HG03558 (cell line): ENCODE measurements around the gene KCNIP1.
"Not testable (repeated sequence)": the region's sequence is repeated elsewhere in the genome, so short reads cannot be mapped to it uniquely, and the experiment has no call there.

Source experiments
- ATAC-seq: cut with Tn5 transposase; IDR thresholded peaks from one replicate; pipeline ENCODE4 v1.9.1; 2021; ENCODE audit warnings: moderate number of reproducible peaks; ENCODE audit not compliant: unreplicated experiment; ENCODE audit errors: extremely low read depth

The KCNIP1 gene

GRCh38 chr5:170757669-170758068 is 253.8 kb downstream of the KCNIP1 start:
- ATAC-seq, result no peak

DNA sequence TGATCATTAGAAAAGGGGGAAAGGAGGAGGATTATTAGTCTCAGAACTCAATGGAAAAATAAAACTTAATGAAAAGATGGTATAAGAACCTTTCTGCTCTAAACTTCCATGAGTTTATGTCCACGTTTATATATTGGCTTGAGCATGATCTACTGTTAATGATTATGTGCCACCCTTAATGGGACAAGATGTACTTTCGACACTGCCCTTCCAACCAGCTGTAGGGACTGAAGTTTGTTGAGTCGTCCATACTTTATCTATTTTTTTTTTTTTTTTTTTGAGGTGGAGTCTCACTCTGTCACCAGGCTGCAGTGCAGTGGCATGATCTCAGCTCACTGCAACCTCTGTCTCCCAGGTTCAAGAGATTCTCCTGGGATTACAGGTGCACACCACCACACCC is 254.7 kb downstream of the KCNIP1 start:
- ATAC-seq, result no peak

GRCh38 chr5:170760113-170760512 is 256.3 kb downstream of the KCNIP1 start:
- no peak for ATAC-seq

DNA sequence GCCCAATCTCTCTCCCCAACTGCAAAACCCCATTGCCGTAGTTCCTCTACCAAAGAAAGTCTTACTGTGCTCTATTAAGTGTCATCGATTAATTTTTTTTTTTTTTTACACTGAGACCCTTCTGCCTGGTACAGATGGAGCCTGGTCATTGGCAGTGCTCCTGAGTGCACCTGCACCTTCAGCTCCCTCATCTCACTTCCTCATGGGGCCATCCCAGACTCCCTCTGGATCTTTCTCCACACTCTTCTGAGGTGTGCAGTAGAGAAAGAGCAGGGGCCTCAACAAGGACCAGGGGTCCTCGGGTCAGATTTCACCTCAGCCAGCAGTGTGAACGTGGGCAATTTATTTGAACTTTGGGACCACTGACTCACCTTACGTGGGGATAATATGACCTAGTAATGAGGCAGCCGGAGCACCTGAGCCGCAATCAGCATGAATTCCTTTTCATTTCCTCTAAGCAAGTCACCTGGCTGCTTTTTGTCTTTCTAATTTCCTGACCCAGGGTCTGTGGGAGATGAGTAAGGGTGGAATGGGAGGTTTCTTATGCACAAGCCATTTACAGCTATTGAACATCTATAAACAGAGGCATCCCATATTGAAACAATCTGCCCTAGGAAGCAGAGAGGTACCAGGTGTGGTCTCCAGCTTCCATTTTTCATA is 257.4 kb downstream of the KCNIP1 start:
- no peak for ATAC-seq

- no peak for ATAC-seq
Measured at GRCh38 chr5:170761708-170762066, 257.9 kb downstream of the KCNIP1 start.

DNA sequence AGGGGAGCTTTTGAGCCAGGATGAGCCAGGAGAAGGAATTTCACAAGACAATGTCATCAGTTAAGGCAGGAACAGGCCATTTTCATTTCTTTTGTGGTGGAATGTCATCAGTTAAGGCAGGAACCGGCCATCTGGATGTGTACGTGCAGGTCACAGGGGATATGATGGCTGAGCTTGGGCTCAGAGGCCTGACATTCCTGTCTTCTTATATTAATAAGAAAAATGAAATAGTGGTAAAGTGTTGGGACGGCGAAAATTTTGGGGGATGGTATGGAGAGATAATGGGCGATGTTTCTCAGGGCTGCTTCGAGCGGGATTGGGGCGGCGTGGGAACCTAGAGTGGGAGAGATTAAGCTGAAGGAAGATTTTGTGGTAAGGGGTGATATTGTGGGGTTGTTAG is 258.5 kb downstream of the KCNIP1 start:
- not testable (repeated sequence) for ATAC-seq

DNA sequence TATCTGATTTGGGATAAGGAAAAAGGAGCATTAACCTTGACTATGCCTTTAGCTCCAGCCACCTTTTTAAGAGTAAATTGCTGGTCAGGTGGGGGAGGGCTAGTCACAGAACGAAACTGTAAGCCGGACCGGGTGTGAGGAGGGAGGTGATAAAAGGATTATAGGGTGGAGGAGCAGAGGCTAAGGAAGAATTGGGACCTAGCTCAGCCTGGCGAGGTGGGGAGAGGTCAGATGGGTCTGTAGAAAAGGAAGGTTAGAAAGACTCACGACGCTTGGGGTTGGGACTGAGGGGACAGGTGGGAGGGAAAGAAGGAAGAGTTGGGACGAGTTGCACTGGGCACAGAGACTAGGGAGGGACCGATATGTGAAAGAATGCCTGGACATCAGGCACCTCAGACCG is 262.0 kb downstream of the KCNIP1 start:
- ATAC-seq, result not testable (repeated sequence)

- no peak for ATAC-seq
Measured at GRCh38 chr5:170769246-170769645, 265.4 kb downstream of the KCNIP1 start.

DNA sequence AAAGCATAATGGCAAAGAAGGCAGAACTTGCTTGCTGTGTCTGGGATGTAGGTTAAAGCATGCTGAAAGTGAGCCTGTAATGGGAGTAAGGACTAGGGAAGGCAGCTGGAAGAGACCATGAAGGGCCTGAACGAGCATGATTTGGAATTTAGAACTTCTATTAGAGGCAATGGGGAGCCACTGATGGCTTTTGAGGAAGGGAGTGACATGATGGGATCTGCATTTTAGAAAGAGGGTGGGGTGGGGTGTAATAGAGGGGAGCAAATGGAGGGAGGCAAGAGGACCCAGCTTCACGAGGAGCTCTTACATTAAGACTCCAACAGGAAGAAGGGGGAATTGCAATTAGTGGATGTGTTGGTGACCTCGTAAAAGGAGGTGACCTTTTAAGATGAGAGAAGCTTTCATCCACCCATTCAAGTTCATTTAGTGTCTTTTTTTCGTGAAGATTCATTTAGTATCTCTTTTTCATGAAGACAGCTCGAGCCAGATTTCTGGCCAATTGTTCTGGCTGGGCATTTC is 266.1 kb downstream of the KCNIP1 start:
- no peak for ATAC-seq

GRCh38 chr5:170771496-170771895 is 267.7 kb downstream of the KCNIP1 start:
- no peak for ATAC-seq

DNA sequence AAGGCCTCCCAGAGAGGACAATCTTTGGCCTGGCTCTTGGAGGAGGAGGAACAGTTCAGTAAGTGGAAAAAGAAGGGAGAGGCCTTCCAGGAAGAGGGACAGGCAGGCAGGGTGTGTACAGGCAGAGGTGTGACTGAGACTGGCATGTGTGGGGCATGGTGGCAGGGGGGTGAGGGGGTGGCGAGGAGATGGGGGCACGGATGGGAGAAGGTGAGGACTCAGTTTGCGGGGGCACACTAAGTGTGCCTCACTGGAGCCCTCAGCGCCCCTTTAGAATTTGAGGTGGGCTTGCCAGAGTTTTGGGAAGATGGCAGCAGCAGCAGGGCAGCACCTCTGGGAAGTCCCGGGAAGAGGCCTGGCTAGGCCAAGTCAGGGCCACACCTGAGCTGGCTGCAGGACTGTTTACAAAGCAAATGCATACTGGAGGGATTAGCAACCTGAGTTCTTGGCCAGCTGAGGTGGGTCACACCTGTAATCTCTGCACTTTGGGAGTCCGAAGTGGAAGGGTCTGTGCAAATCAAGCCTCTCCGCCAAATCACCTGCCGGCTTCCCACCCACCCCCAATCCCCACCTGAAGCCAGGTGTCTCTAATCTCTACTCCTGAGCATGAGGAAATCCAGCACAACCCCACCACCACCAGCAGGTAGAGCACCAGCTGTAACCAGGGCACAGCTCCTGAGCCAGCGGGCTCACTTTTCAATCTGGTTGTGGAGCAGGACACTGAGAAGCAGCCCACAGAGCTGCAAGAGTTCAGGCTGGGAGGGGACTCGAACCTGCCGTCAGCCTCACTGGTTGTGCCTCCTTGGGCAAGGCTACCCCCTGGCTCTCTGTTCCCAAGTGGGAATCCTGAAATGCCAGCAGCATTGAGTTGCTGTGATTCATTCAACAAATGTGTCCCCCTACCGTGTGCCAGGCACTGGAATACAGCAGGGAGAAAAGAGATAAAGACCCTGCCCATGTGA is 269.5 kb downstream of the KCNIP1 start:
- ATAC-seq, result no peak

DNA sequence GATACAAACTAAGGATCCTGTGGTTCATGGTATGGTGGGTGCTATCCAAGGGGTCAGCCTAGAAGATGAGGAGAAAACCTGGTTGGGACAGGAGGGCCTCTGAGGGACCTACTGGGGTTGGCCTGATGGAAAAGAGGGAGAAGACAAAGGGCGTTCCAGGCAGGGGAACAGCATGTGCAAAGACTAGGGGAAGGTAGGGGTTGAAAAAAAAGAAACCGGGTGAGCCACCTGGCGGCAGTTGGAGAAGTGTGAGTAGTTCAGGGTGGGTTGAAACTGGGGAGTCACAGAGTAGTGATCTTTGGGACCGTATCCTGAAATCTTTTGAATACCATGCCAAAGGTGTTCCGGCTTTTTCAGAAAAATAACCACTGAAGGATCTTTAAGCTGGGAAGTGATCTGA is 271.0 kb downstream of the KCNIP1 start:
- ATAC-seq, result no peak

- no peak for ATAC-seq
Measured at GRCh38 chr5:170781946-170782345, 278.1 kb downstream of the KCNIP1 start.

DNA sequence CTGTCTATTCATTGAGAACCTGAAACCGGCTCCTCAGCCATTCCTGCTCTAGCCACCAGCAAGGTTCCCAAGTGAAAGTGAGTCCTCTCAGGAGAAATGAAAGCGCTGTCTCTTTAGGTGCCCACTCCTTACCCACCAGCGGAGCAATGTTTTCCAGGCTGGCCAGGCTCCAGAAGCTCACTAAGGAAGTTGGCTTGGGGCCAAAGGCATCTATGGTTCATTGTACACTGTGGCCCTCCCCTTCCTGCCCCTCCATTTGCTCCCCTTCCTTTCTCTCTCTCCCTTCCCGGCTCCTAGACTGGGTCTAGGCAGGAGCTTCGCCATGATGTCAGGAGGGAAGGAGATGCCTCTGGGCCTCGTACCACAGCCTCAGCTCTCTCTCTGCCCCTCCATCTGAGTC is 278.6 kb downstream of the KCNIP1 start:
- no peak for ATAC-seq

- no peak for ATAC-seq
Measured at GRCh38 chr5:170783498-170784247, 279.9 kb downstream of the KCNIP1 start, which contains the start of gene GABRP. Gene GABRP, plus strand, starts transcription at chr5:170783725. Its CDS starts 4,891 bp downstream, at chr5:170788616.

DNA sequence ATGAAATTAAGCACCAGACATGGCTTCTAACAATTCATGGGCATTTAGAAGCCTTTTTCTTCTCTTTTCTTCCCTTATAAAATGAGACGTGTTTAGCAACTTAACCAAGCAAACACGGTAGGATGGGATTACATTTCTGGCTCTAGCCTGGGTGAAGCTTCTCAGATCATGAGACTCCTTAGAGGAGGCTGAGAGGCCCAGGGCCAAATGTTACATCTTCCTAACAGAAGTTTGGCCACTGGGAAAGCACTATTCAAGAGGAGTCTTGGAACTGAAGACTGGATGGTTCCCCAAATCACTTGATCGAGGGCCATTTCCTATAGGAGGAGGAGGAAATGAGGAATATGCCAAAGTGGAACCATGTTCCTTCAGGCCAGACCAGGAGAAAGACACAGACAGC is 281.6 kb downstream of the KCNIP1 start:
- no peak for ATAC-seq
